CD4-positive, alpha-beta T cell treated with Interferon alpha-2 for 1 hour (primary cell): ENCODE data around the gene HAL.

Experiments
- DNase-seq, 2 donors: peaks; one replicate each; pipeline ENCODE4 v3.0.0-alpha.2; 2020 to 2022

HAL gene

GRCh38 chr12:96006727-96007126 lies 10.6 kb upstream of the HAL start:
- no peak for DNase-seq

- DNase-seq: no peak
Measured at GRCh38 chr12:96000858-96001257, 4.7 kb upstream of the HAL start.

DNA sequence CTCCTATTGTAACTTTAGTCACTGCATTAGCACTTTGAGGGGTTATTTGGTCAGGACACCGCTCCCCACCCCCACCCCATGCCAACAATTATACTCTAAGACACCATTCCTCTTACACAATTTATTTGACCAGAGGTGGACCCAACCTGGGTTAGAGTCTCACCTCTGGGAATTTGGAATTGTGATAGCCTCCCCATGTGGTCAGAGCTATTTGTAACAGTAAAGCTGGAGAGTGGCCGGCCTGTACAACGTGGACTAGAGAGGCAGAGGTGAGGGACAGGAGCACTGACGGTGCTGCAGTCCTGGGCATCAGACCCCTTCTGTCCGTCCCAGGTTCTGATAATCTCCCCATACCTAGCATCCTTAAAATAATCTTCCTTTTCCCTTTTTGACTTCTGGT lies 3.3 kb upstream of the HAL start:
- DNase-seq: no peak

- DNase-seq: peak; percentile 51 to 74
Measured at GRCh38 chr12:95998611-95999286, 2.6 kb upstream of the HAL start.

DNA sequence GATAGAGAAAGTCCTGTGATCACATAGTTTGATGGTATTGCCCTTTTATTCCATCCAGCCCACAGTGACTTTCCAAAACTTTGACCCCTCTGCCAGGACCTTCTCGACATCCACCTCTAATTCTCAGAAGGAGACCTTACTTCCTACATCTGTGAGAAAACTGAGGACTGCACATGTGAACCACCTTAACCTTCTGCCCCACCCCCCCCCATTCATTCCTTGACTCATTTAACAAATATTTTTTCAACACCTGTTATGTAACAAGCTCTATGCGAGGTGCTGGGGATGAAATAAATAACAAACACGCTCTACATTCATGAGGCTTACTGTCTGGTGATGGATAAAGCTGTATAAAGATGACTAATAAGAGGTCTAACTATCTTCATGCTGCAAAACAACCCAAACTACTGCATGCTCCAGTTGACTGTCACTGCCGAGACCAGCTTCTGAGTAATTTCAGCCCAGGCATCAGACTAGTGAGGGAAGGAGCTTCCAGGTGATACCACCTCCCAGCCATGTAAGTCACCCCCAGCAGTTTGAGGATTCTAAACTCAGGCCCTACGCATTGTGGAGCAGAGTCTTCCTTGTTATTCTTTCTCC lies 1.9 kb upstream of the HAL start:
- no peak for DNase-seq

DNA sequence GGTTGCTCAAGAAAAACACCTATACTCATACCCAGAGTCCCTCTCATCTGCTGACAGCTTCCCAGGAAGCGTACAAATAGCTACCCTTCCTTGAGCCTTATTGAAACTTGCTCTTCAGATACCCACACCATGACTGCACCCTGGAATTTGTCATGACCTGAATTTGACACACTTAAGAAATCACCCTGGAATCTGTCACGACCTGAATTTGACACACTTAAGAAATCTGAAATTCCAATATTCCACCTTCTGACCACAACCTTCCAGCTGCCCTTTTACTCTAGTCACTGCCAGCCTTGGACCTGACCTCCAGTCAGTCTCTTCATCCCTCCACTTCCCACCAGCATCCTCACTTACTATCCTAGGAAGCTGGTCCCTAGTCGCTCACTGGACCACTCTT lies 1.1 kb upstream of the HAL start:
- no peak for DNase-seq

GRCh38 chr12:95995238-95996031 lies 709 bp downstream of the HAL start:
- DNase-seq: no peak

- DNase-seq: no peak
Measured at GRCh38 chr12:95994476-95994875, 1.7 kb downstream of the HAL start.

GRCh38 chr12:95993907-95994306 lies 2.2 kb downstream of the HAL start:
- no peak for DNase-seq

- no peak for DNase-seq
Measured at GRCh38 chr12:95990136-95990535, 6.0 kb downstream of the HAL start.

GRCh38 chr12:95989504-95990123 lies 6.5 kb downstream of the HAL start:
- no peak for DNase-seq

DNA sequence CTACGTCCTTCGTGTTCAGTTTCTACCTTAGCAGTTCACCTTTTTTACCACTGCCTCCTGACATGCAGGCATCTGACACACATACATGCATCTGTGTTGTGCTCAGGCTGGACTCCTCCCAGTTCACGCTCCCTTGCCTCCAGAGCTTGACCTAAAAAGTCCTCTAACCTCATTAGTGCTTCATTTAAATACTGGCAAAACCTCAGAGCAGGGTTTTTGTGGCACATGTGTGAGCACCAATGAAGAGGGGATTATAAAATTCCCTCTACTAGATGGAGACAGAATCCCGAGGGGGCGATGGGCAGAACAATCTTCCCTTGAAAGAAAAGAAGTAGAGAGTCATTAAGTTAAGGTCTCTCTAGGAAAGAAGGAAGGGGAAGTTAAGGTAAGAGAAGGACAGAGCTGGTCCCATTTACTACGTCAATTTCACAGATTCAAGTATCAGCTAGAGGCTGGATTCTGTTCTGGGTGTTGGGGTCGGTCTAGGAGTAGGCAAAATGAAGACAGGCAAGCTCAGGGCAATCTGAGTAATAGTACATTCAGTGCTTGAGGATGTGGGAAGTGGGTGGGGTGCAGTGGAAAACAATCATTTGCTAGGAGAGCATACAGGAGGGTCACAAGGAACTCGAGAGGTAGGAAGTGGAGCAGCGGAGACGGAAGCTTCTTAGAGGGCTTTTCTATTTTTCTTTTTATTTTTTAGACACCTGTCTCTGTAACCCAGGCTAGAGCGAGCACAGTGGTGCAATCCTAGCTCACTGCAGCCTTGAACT lies 7.5 kb downstream of the HAL start:
- no peak for DNase-seq

GRCh38 chr12:95986635-95987570 lies 9.2 kb downstream of the HAL start:
- no peak for DNase-seq

GRCh38 chr12:95984682-95985081 lies 11.5 kb downstream of the HAL start:
- DNase-seq: no peak

- no peak for DNase-seq
Measured at GRCh38 chr12:95982602-95983001, 13.5 kb downstream of the HAL start.

GRCh38 chr12:95980437-95980836 lies 15.7 kb downstream of the HAL start:
- DNase-seq: no peak

DNA sequence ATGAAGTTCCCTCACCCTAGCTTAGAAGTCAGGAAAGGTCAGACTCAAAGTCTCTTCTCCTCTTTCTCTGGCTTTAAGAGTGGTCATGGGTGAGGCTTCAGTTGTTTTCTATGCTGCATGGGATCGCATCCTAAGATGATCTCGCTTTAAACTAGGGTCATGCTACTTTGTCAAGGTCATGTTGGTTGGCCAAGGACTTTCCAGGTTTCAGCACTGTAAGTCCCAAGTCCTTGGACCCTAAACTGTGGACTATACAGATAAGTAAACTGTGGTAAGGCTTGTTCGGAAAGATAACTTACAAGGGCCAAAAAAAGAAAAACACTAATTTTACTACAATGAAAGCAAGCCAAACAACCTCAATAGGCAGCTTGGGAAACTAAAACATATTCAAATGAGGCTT lies 17.4 kb downstream of the HAL start:
- DNase-seq: no peak

DNA sequence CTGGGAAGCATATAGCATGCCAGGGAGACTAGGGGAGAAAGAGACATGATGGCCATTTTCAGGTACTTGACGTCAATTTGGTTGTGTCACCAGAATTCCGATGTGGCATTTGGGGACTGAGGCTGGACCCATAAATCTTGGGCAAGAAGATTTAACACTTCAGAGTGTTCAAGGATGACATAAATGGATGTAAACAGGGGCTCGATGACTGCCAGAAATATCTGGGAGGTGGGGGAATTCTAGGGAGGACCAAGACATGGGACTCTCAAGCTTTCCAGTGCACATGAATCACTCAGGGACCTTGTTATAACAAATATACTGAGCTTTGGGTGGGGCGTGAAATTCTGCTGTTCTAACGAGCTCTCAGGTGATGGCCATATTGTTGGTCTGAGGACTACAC lies 17.8 kb downstream of the HAL start:
- DNase-seq: no peak

- DNase-seq: no peak
Measured at GRCh38 chr12:95977764-95978305, 18.3 kb downstream of the HAL start.

DNA sequence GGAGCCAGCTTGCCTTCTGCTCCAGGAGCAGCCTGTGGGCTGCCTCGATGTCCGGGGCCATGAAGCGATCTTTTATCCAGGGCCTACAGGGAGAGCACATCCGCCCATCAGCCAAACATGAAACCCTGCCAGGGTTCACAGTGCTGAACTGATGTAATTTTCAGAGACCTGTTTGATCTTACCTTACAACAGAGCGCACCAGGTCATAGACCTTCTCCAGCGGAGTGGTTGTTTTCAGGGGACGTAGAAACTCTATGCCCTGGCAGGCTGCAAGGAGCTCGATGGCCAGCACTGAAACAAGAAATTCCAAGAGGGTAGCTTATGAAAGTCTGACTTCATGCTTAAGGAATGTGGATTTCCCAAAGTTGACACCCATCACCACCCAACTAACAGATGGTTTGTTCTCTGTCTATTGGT lies 19.7 kb downstream of the HAL start:
- DNase-seq: no peak

DNA sequence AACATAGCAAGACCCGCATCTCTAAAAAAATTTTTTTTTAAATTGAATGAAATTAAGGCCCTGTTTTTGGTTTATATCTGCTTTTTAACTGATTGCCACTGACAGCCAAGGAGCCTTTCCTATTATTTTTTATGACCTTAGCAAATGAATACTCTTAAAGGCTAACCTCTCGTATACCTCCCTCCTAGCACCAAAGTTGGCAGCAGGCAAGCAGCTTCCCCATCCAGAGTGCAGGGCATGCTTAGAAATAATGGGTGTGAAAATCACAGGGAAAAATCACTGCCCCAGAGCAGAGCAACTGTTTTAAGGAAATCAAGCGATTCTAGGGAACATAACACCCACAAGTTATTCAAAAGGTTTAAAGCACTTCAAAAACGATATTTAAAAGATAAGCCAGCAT lies 20.7 kb downstream of the HAL start:
- DNase-seq: no peak

DNA sequence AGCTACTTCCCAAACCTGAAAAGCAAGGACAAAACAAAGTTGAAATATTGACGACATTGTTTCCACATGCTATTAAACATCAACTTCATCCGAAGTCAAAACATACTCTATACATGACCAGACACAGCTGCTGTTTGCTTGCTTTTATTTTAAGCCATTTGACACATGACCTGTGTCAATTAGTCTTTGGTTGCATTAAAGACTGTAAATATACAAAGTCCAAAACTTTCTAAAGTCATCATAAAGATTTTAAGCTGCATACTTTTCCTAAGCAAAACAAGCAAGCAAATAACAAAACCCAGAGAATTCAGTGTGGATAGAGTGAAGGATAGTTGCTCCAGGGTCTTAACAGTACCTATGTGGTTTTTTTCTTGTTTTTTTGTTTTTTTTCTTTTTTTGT lies 21.8 kb downstream of the HAL start:
- no peak for DNase-seq
